ENCODE measurements around the gene FYN.
"Not testable (repeated sequence)": the region's sequence is repeated elsewhere in the genome, so short reads cannot be mapped to it uniquely, and the experiment has no call there.

Gene FYN

DNA sequence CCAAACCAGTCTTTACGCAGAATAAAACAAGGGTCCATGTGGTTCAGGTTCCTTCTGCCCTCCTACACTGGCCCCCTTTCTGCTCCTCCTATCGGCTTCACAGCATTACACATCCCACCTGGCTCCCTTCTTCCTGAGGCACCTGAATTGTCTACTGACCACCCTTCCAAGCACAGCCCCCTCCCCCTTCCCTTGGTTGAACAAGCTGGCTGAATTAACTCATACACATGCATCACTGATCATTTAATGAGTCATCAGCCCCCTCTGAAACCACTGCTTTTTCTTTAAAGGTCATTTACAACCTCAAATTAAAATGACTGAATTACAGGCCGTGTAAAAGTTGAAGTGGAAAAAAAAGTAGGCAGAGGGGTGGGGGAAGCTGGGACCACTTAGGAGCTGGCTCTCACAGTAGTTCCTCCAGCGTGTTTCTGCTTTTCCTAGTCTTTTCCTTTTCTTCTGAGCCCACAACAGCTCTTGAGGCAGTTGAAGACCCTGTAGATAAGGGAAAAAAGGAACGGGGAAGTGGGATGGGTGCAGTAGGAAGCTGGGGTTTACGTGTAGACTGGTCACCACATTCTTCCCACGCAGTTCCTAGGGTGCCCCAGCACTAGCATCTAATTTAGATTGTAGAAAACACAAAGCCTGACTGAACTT, 67.6 kb downstream of the FYN start:
- no peak for DNase-seq

DNA sequence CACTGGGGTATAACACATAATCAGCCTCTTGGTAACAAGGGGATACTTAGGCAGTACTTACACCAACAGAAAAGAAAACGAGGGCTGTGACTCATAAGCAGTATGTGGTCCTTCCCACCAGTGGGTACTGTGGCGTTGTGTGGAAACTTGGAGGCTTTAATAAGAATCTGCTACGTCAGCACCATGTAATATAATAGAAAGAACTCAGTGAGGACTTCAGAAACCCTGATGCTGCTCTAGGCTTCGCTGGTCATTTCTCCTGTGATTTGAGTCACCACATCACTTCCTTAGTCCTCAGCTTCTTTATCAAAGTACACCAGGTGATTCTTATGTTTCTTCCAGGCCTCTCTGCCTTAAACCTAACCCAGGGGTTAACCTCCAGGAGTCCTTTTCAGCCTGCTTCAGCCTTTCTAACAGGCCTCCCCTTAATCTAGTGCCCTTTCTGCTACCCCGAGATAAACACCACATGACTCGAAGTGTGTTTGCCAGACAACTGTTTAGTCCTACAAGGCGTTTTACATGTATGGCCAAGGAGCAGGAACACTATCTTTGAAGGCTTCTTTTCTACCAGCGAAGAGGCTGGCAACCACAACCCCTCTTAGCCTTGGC, 68.5 kb downstream of the FYN start:
- DNase-seq = peak; percentile 97

DNA sequence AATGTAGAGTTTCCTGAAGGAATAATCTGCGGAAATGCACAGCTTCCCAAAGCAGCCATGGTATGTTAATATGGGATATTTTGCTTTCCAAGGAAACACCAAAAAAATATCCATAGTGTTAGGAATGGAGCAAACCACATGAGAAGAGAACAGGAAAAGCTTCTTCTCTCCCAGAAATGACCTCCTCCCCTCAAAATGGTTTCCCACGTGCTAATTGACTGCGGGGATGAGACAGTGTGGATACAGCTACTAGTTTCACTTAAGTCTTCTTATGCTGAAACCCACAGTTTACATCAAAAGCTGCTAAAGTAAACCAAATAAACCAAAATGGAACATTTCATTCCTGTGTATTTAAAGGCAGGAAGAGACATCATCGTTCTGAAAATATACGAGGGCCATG, 69.4 kb downstream of the FYN start:
- no peak for DNase-seq

DNA sequence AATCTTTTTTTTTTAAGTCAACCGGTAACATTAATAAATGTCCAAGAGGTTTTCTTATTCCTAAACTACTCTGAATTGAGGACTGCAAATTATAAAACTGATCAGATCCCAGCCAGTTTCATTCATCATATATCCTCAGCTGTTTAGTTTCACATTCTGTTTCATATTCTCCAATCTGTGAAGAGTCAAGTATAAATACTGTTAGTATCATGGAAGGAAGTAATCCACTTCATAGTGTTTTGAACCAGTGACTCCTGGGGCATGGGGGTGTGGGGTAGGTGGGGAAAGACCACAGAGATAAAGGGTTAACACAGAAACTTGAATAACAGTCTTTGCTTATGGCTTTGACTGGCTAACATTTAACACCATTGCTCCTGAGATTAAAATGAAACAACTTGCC, 69.9 kb downstream of the FYN start:
- no peak for DNase-seq

DNA sequence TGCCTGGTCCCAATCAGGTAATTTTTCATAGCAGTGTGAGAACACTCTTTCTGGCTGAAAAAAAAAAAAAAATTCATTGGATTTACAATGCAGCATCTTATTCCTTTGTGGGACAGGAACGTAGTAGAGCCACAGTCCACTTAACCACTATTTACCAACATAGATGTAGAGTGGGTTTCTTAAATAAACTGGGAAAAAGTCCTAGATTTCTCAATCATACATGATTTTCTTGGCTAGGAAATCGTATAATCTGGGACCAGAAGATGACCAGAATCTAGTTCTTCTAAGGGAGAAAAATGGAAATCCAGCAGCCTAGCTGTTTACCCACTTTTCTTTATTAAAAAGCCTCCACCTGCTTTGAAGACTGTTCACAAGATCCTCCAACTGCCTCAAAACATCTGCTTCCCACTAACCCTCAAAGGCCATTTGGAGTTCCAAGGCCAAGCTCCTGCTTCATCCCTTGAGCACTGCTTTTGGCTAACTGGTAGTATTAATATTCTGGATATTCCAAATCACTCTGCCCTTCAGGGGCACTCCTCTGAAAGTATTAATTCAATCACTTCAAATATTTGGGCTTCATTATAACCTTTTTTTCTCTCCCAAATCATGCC, 70.4 kb downstream of the FYN start:
- no peak for DNase-seq

DNA sequence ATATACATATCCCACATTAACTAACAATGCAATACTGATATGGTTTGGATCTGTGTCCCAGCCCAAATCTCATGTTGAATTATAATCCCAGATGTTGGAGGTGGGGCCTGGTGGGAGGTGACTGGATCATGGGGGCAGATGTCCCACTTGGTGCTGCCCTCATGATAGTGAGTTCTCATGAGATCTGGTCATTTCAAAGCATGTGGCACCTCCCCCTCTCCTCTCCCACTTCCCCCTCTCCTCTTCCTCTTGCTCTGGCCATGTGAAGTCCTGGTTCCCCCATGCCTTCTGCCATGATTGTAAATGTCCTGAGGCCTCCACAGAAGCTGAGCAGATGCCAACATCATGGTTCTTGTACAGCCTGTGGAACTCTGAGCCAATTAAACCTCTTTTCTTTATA, 71.2 kb downstream of the FYN start:
- DNase-seq = no peak

DNA sequence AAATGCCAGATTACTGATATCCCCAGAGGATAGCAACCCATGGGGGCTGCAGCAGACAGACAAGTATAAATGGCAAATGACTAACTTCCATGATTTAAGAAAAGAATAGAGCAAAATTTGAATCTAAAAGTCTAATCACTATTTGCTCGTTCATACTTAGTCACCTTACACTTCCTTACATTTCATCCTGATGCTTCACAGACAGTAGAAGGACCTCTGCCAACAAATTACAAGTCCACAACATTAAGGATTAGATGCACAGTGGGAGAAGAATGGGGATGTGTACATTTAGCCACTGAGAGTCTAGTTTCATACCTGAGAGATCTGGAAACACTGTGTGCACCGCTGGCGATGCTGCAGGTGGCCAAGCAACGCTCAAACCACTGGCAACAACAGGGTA, 72.4 kb downstream of the FYN start:
- no peak for DNase-seq

DNA sequence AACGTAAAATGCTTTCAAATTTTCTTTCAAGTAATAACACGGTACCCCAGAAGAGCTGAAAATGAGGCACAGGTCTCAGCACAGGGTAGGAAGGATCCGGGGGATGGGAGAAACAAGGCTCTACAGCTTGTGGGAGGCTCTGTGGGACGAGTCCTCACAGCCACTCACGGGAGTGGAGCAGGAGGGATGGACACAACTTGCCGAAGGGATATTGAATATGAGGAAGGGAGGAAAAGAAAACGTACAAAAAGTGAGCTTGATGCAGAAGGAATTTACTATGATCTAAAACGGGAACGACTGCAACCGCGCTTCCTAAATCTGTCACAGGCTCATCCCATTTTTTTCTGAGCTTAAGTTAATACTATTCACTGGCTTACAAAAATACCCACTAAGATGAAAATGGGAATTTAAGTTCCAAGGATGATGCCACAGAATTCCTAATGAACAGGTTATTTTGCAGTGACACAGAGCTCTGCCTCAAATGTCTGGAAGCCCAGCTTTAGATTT, 72.9 kb downstream of the FYN start:
- no peak for DNase-seq

DNA sequence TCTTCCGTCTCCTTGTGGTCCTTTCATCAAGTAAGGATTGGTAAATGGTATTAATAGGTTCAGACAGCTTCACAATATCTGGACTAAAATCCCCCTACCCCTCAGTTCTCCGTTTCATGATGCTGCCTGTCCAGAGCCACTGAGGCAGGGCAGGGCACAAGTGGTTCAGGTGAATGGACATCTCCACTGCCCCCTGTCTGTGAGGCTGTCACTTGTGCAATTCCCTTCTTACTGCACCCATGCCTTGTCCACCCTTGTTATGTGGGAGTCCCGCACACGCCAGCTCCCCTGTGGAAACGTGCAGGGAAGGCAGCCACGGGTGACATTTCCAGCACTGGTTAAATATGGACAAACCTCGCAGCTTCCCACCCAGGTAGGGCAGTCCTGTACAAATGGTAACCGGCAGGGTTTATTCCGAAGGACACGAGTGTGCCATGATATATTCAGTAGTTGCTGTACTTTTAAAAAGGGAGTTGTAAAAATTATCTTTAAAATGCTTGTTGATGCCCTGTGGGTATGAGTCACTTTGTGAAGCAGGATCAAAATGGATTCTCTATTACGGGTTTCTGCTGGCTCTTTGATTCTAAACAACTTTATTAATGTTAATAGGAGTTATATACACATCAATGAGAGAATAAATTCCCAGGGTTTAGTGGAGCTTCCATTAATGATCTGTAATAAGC, 73.5 kb downstream of the FYN start:
- no peak for DNase-seq

DNA sequence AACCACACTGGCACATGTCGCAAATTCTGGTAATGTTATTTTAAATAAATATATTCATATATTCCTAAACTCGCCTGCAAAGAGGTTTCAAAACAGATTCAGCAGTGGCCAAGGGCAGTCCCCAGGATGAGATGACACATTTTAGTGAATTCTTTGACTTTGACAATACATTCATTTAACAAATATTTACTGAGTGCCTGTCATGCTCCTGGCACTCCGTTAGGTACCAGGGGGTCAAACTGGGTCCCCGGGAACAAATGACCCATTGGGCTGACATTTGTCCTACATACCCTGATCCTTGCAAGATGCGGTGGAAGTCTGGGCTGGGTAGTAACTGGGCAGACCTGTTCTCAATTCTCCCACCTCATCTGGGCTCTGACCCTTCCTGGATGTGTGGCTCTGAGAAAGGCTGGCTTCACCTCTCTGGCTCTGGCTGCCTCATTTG, 74.9 kb downstream of the FYN start:
- no peak for DNase-seq

DNA sequence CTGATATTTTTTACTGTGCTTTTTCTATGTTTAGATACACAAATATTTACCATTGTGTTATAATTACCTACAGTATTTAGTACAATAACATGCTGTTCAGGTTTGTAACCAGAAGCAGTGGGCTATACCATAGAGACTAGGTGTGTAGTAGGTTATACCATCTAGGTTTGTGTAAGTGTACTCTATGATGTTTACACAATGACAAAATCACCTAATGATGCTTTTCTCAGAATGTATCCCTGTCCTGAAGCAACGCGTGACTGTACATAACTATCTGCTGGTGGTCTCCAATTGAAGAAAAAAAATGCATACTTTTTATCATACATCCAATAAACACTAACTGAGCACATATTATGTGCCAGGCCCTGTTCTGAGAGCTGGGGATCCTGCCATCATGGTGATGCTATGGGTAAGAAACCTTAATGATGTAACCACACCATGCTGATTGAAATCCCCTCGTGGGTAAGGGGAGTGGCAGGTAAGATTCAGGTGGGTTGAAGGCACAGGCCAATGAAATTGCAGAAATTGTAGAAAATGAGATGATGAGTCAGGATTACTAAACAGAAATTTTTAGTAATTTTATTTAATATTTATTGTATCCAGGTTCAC, 76.8 kb downstream of the FYN start:
- DNase-seq = no peak

DNA sequence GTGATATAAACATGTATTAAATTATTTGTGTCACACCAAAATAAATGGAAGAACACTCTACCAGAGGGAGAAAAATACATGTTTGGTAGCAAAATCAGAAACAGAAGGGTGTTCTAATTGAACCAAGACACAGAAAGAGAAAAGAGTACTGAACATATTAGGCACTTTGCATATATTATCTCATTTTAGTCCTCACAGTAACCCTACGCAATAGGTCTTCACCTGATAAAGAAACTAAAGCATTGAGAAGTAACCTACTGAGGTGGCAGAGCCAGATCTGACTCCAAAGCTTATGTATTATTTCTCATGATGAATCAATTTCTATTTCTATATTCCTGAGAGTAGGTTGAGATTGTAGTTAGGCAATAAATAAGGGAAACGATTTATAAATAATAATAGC, 77.7 kb downstream of the FYN start:
- no peak for DNase-seq

DNA sequence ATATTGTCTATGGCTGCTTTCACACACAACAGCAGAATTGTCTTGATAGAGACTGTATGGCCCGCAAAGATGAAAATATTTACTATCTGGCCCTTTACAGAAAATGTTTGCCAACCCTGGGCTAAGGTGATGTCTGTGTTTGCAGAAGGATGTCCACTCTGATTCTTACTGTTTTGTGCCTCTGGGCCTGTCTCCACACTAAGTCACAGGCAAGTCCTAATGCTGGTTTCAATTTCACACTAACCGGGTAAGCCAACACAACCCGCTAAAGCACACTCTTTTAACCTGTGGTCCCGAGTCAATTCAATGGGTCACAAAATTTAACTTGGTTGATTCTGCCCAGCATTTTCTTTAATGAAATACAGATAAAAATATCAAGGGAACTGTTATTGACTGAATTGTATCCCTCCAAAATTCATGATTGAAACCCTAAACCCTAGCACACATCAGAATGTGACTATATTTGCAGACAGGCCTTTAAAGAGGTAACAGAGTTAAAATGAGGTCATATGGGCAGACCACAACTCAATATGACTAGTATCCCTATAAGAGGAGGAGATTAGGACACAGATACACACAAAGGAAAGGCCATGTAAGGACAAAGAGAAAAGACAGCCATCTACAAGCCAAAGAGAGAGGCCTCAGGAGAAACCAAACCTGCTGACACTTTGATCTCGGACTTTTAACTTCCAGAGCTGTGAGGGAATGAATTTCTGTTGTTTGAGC, 78.4 kb downstream of the FYN start:
- no peak for DNase-seq

DNA sequence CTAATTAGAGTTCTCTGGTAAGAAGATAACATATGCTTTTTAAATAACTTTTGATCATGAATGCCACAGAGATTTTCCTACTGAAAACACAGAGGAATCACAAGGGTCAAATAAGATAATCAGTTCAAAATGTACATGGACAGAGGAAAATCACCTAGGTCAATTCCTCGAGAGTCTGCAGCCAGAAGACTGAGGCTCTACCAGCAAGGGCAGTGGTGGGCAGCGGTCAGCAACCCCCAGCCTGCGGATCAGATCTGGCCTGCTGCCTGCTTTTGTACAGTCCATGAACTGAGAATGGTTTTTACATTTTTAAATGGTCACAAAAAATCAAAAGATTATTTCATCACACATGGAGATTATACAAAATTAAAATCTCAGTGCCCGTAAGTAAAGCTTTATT, 79.0 kb downstream of the FYN start:
- DNase-seq = no peak

DNA sequence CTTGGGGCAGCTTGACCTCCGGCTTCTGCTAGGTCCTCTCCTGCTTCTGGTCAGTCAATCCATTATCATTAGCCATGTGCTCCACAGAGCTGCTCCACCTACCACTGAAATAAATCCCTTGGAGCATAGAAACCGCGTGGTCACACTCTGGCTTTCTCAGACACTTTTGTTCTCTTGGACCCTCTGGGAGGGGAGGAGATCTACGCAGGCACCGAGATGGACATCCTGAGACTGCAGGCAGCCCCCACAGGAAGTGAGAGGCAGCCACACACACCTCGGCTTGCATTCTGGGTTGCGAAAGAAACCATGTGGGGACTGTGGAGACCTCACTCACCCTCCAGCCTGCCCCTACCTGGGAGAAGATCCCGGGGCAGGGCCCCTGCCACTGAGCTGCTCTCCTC, 79.5 kb downstream of the FYN start:
- DNase-seq = no peak

DNA sequence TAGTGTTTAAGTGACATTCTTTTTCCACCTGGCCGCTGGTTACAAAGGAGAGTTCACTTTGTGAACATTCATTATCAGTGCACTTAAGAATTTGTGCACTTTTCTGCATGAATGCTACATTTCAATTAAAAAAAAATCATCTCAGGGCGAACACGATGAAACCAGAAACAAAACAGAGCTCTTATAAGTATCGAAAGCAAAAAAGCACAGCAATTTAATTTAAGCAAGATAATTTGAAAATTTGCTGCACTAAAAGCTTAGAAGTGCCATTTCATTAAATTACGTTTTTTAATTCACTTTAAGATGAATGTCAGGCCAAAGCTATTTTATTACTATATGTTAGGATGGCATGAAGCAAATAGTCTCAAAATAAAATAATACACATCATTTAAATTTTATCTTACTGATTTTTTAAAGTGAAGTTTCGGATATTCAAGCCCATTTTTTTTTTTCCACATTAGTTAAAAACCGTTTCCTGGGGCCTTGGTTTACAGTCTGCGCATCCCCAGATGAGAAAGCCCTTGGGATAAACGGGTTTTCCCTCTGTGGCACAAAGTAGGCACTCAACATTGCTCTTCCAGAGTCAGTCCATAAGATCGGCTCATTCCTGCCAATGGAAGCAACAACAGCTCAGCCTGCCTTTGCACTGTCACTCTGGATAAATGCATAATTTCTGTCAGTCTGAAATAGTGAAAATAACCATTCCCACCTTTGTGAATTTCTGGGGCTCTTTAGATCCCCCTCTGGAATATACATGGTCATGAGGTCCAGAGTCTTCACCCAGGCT, 80.1 kb downstream of the FYN start:
- DNase-seq = no peak

DNA sequence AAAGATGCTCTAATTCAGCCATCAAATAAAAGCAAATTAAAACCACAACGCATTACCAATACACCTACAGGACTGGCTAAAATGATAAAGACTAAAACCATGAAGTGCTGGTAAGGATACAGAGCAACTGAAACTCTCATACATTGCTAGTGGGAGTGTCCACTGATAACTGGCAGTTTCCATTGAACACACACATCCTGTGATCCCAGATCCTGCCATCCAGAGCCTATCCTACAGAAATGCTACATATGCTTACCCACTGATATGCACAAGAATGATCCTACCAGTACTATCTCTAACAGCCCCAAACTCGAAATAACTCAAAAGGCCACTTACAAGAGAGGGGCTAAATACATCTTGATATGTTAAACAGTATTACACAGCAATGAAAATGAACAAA, 81.0 kb downstream of the FYN start:
- DNase-seq = peak; percentile 75

DNA sequence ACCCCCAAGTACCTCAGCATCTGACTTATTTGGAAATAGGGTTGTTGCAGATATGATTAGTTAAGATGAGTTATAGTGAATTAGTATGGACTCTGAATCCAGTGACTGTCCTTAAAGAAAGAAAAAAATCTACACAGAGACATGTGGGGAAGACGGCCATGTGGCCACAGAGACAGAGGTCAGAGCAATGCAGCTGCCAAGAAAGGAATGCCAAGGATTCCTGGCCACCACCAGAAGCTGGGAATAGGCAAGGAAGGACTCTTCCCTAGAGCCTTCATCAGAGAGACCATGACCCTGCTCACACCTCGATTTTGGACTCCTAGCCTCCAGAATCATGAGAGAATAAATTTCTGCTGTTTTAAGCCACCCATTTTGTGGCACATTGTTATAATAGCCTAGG, 81.8 kb downstream of the FYN start:
- no peak for DNase-seq

DNA sequence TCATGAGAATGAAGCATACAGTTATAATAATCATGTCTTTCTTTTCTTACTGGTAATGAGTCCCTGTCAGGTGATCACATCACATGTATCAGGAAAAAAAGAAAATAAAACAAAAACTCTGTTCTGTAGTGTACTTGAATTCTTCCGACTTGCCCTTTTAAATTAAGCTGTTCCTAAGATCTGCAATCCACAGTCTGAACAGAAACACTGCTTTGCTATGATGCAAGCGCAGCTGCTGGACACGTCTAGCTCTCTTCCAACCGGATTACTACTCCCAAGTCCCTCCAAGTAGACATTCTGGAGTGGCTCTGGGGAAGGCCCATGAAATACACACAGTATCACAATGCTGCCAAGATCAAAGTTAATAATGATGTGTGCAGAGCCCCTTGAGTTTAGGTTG, 83.7 kb downstream of the FYN start:
- no peak for DNase-seq

DNA sequence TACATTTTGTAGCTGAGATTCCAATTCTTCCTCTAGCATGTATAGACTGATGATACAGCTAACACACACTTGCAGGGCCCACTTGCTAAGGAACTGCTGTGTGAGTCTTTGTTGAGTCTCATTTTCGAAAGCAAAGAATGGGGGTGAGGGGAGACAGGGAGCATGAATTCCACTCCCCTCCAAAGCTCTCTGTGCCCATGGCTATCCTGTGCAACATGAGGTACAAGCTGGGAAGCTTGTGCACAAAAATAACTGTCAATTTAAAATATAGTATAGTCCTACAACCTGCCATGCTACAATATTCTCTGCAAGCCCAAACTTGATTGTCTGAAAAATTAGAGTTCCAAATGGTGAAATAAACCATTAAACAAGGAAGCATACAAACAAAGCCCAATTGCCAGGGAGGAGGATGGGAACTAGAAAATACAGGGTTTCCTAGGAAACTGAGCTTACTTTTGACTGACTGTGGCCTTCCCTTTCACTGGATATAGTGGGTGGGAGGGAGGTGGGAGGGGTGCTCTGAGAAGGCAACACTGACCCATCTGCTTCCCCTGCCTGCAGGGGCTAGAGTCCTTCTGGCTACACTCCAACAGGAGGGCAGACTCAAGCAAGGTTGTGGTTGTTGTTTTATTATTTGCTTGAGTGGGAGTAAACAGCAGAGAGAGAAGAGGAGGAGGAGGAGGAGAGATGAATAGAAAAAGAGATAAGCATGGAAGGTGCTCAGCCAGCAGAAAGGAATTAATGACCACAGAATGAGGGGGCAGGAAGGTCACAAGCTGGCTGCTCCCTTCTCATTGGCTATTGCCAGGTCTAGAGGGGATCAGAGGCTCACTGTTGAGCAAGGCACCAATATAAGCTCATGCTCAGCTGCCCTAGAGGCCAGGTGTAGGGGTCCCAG, 84.6 kb downstream of the FYN start:
- DNase-seq = peak; percentile 35

DNA sequence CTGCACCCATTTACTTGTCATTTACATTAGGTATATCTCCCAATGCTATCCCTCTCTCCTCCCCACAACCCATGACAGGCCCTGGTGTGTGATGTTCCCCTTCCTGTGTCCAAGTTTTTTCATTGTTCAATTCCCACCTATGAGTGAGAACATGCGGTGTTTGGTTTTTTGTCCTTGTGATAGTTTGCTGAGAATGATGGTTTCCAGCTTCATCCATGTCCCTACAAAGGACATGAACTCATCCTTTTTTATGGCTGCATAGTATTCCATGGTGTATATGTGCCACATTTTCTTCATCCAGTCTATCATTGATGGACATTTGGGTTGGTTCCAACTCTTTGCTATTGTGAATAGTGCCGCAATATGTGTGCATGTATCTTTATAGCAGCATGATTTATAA, 87.1 kb downstream of the FYN start:
- not testable (repeated sequence) for DNase-seq

Data from hematopoietic multipotent progenitor cell treated with erythropoietin and hydrocortisone succinate and interleukin-3 and kit ligand, for 8 days (in vitro differentiated cells).